HG03354 (cell line): ENCODE results near the gene DYNC1LI2.
"Not testable (repeated sequence)": the region's sequence is repeated elsewhere in the genome, so short reads cannot be mapped to it uniquely, and the experiment has no call there.

Experiments
- ATAC-seq: cut with Tn5 transposase; IDR thresholded peaks from one replicate; pipeline ENCODE4 v1.9.1; 2021; ENCODE audit warnings: mild to moderate bottlenecking; ENCODE audit not compliant: unreplicated experiment, poor library complexity, severe bottlenecking

DYNC1LI2 gene

DNA sequence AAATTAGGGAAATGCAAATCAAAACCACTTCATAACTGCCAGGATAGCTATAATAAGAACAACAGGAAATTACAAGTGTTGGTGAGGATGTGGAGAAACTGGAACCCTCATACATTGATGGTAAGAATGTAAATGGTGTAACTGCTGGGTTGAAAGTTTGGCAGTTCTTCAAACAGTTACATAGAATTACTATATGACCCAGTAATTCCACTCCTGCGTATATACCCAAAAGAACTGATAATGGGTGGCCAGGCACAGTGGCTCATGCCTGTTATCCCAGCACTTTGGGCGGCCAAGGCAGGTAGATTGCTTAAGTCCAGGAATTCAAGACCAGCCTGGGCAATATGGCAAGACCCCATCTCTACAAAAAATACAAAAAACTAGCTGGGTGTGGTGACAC, 50.4 kb downstream of the DYNC1LI2 start:
- ATAC-seq: no peak

- no peak for ATAC-seq
Measured at GRCh38 chr16:66699898-66700297, 51.5 kb downstream of the DYNC1LI2 start.

DNA sequence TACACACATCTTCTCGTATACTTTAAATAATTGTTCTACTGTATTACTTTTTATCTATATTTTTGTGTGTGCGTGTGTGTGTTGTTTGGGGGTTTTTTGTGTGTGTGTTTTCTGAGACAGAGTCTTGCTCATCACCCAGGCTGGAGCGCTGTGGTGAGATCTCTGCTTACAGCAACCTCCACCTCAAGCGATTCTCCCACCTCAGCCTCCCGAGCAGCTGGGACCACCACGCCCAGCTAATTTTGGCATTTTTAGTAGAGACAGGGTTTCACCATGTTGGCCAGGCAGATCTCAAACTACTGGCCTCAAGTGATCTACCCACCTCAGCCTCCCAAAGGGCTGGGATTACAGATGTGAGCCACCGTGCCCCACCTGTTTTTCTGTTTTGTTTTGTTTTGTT, 53.4 kb downstream of the DYNC1LI2 start:
- no peak for ATAC-seq

GRCh38 chr16:66696669-66697630, 54.5 kb downstream of the DYNC1LI2 start, which contains the start of gene CMTM4:
Gene CMTM4 (minus strand): TSS chr16:66696743. CDS start chr16:66696525, 218 bp downstream.
- ATAC-seq: peak; percentile 90

DNA sequence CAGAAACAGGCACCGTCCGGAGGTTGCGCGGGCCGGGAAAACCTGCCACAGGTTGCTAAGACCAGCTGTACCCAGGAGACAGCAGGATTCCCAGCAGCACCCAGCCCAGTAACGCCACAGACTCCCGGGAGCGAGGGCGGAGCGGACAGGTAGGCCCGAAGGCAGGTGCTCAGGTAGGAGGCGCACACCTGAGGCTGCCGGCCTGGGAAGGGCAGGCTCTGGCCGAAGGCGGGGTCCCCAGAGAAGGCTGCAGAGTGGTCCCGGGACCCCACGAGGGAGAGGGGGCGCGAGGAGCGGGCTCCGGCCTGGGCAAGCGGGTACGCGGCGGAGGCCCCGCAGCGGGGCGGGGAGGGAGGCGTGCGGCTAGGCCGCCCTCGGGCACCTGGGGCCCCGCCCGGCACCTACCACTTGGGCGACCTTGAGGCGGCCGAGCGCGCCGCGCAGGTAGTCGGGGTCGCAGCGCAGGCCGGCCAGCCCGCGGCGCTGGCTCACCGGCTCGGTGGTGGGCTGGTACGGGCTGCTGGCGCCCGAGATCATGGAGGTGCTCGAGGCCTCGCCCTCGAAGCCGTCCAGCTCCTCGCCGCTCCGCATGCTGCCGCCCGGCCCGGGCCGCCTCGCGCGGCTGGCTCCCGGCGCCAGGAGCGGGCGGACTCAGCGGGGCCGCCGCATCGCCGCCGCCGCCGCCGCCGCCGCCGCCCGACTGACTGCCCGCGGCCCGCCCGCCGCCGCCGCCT, 55.3 kb downstream of the DYNC1LI2 start:
- peak; percentile 53 for ATAC-seq

- ATAC-seq: no peak
Measured at GRCh38 chr16:66695471-66695934, 55.9 kb downstream of the DYNC1LI2 start.

DNA sequence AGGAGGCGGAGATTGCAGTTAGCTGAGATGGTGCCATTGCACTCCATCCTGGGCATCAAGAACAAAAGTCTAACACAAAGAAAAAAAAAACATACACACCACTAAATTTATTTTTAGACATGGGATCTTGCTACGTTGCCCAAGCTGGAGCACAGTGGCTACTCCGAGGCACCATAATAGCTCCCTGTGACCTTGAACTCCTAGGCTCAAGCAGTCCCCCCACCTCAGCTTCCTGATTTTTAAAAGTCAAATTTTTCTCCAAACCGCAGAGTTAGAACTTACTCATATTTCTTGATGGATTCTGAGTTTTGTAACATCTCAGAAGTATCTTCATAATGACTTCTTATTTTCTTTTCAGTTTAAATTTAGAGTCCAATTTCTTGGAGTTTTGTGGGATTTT, 58.3 kb downstream of the DYNC1LI2 start:
- no peak for ATAC-seq

GRCh38 chr16:66692341-66692740, 59.1 kb downstream of the DYNC1LI2 start:
- no peak for ATAC-seq

DNA sequence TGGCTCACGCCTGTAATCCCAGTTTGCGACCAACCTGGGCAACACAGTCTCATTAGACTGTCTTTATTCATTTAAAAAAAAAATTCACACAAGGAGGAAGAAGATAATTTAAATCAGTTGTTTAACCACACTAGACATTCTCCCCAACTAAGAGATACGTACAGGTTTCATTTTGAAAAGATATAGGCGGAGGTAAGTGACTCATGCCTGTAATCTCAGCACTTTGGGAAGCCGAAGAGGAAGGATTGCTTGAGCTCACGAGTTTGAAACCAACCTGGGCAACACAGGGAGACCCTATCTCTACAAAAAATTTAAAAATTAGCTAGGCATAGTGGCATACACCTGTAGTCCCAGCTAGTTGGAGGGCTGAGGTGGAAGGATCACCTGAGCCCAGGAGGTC, 60.2 kb downstream of the DYNC1LI2 start:
- ATAC-seq: no peak

DNA sequence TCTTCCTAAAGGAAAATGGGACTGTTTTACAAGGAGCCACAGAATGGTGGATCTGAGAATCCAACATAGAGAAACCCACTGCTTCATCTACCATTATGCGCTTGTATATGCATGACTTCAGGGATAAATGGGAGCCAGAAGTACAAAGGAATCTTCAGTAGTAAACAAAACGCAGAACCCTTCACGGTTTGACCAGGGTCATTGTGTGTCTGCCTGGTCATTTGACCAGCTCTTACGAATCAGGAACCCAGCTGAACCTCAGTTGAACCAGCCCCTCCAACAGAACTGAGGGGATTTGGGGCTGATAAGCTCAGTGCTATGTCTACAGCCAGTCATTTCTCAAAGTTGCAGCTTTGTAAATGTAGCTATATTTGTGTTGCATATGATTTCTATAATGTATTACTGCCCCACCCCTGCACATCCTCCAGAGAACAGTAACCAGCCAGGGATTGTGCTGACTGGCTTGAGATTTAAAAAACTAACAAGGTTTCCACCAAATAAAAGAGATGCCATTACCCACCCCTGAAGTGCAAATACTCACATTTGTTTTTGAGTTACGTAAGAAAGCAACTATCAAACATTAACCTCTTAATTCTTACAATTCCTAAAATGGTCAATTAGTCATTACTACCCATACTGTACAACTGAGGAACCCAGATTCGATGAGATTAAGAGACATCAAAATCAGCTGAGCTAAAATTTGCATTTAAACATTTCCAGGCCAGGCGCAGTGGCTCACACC, 61.1 kb downstream of the DYNC1LI2 start:
- no peak for ATAC-seq

DNA sequence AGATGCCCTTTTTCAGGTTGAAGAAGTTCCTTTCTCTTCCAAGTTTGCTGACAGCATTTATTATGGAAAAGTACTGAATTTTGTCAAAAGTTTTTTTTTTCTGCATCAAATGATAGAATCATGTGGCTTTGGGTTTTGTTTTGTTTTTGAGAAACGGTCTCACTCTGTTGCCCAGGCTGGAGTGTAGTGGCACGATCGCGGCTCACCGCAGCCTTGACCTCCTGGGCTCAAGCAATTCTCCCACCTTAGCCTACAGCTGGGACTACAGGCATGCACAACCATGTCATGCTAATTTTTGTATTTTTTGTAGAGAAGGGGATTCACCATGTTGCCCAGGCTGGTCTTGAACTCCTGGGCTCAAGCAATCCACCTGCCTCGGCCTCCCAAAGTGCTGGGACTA, 62.1 kb downstream of the DYNC1LI2 start:
- ATAC-seq: no peak

DNA sequence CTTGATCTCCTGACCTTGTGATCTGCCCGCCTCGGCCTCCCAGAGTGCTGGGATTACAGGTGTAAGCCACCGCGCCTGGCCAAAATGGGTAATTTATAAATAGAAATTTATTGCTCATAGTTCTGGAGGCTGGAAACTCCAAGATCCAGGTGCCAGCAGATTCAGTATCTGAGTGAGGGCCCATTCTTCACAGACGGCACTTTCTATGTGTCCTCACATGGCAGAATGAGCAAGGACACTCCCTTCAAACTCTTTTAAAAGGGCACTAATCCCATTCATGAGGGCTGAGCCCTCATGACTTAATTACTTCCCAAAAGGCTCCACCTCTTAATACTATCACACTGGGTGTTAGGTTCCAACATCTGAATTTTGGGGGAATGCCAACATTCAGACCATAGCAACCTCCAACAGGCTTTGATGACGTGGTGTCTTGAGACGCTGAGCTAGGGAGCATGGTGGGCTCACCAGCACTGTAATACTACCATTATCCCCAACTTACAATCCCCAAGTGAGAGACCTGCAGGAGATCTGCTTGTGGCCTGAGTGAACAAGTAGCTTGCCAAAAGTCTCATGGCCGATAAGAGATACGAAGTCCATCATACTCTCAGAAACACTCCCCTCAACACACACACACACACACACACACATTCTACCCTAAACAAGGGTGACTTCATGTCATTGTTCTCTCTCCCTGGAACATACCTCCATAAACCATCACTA, 63.3 kb downstream of the DYNC1LI2 start:
- no peak for ATAC-seq

DNA sequence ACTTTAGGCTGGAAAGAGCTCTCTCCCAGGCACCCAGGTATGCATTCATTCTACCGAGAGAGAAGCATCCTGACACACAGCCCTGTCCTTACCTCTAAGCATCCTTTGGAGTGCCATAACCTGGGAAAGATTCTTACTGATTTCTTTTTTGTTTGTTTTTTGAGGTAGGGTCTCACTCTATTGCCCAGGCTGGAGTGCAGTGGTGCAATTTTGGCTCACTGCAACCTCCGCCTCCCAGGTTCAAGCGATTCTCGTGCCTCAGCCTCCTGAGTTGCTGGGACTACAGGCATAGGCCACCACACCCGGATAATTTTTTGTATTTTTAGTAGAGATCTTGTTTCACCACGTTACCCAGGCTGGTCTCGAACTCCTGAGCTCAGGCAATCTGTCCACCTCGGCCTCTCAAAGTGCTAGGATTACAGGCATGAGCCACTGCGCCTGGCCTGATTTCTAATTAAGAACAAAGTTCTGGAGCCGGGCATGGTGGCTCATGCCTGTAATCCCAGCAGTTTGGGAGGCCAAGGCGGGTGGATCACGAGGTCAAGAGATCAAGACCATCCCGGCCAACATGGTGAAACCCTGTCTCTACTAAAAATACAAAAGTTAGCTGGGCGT, 65.8 kb downstream of the DYNC1LI2 start:
- not testable (repeated sequence) for ATAC-seq

DNA sequence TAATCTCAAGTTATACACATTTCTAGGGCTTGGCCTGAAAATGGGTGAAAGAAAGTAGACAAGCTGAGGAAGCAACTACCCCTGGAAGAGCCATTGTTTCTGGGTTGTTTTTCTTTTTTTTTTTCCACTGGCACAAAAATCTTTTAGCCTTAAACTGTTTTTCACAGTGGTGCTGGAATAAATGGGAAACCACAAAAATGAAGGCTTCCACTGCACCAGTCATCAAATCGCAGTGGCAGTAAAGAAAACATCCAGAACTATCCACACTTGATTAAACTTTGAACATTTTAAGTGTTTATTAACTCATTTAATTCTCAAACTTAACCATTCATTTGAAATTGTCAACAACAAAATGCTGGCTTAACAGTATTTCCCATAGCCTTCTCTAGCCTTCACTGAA, 69.1 kb downstream of the DYNC1LI2 start:
- ATAC-seq: no peak

GRCh38 chr16:66681676-66682075, 69.7 kb downstream of the DYNC1LI2 start:
- no peak for ATAC-seq

DNA sequence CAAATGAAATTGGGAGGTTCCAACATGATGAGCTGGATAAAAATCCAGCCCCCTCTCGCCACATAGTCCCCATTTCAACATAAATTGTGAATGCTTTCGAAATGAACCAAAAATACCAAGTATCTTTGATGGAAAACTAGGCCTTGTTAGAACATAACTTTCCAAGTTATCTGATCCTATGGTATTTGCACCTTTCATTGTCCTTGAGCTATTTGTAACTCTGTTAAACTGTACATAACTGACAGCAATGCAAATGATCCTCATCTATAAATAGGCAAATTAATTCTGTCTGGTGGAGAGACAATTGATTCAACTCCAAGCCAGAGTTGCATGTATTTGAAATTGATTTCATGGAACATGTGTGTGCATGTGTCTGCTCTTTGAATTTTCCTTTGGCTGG, 73.1 kb downstream of the DYNC1LI2 start:
- ATAC-seq: no peak

DNA sequence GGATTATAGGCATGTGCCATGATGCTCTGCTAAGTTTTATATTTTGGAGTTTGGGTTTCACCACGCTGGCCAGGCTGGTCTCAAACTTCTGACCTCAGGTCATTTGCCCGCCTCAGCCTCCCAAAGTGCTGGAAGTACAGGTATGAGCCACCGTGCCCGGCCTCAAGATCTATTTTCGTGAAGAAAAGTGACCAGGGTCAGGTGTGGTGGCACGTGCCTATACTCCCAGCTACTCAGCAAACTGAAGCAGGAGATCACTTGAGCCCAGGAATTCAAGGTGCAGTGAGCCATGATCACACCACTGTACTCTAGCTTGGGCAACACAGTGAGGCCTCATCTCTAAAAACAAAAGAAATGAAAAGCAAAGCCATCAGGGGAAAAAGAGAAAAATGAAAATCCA, 73.6 kb downstream of the DYNC1LI2 start:
- ATAC-seq: no peak

DNA sequence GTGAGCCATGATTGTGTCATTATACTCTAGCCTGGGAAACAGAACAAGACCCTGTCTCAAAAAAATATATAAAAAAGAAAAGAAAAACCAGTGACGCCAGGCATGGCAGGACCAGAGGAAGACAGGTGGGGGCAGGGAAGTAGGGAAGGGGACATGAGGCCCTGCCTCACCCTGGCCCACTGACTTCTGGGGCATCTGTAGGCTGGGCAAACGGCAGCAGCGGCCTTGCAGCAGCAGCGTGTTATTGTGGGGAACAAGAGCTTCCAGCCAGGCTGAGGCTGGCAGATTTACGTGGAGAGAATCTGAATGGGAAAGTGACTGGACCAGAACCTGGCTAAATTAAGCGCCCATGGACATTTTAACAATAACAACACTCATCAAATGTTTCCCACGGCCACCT, 74.2 kb downstream of the DYNC1LI2 start:
- no peak for ATAC-seq

- no peak for ATAC-seq
Measured at GRCh38 chr16:66676599-66676998, 74.8 kb downstream of the DYNC1LI2 start.
